ENCODE results near the gene SCARF2.
A peak's percentile ranks its signal among the peaks of the same experiment; 100 is the strongest.
"Not testable (repeated sequence)": the region's sequence is repeated elsewhere in the genome, so short reads cannot be mapped to it uniquely, and the experiment has no call there.

SCARF2 gene

GRCh38 chr22:20437613-20438426, at the start of gene SCARF2:
Gene SCARF2, minus strand, starts transcription at chr22:20437825. Its CDS starts 71 bp downstream, at chr22:20437754.
- DNase-seq (ENCODE audit: low spot score), result peak; percentile 91

GRCh38 chr22:20486229-20486628, 48.6 kb upstream of the SCARF2 start:
- no peak for DNase-seq (ENCODE audit: low spot score)

GRCh38 chr22:20484948-20485683, 47.5 kb upstream of the SCARF2 start:
- no peak for DNase-seq (ENCODE audit: low spot score)

- DNase-seq (ENCODE audit: low spot score), result no peak
Measured at GRCh38 chr22:20483771-20484170, 46.1 kb upstream of the SCARF2 start.

- not testable (repeated sequence) for DNase-seq (ENCODE audit: low spot score)
Measured at GRCh38 chr22:20483143-20483506, 45.5 kb upstream of the SCARF2 start.

- no peak for DNase-seq (ENCODE audit: low spot score)
Measured at GRCh38 chr22:20479612-20480196, 42.1 kb upstream of the SCARF2 start.

- not testable (repeated sequence) for DNase-seq (ENCODE audit: low spot score)
Measured at GRCh38 chr22:20478059-20478458, 40.4 kb upstream of the SCARF2 start.

GRCh38 chr22:20475569-20475968, 37.9 kb upstream of the SCARF2 start:
- not testable (repeated sequence) for DNase-seq (ENCODE audit: low spot score)

GRCh38 chr22:20475115-20475436, 37.5 kb upstream of the SCARF2 start:
- no peak for DNase-seq (ENCODE audit: low spot score)

- DNase-seq (ENCODE audit: low spot score), result no peak
Measured at GRCh38 chr22:20472629-20473442, 35.2 kb upstream of the SCARF2 start.

- no peak for DNase-seq (ENCODE audit: low spot score)
Measured at GRCh38 chr22:20471126-20471833, 33.7 kb upstream of the SCARF2 start.

GRCh38 chr22:20470525-20470924, 32.9 kb upstream of the SCARF2 start:
- DNase-seq (ENCODE audit: low spot score), result not testable (repeated sequence)

GRCh38 chr22:20469110-20469868, 31.7 kb upstream of the SCARF2 start:
- no peak for DNase-seq (ENCODE audit: low spot score)

- DNase-seq (ENCODE audit: low spot score), result no peak
Measured at GRCh38 chr22:20466659-20467379, 29.2 kb upstream of the SCARF2 start.

- DNase-seq (ENCODE audit: low spot score), result no peak
Measured at GRCh38 chr22:20465759-20466077, 28.1 kb upstream of the SCARF2 start.

GRCh38 chr22:20464912-20465758, 27.5 kb upstream of the SCARF2 start:
- no peak for DNase-seq (ENCODE audit: low spot score)

GRCh38 chr22:20464096-20464614, 26.5 kb upstream of the SCARF2 start:
- no peak for DNase-seq (ENCODE audit: low spot score)

- DNase-seq (ENCODE audit: low spot score), result no peak
Measured at GRCh38 chr22:20463324-20464095, 25.9 kb upstream of the SCARF2 start.

Measured in left forelimb (tissue), 1 donor.